ENCODE results near the gene TLR2. TPM values are rescaled to one million over a fixed set of nuclear protein-coding genes. Genes with fewer than 3 reads are reported as not detected.

The TLR2 gene
- total and polyA plus RNA-seq, 2 donors (not counting 3 experiments of a cell fraction or from before 2014, with no cell fraction given), result 0.29 to 1.4 TPM

DNA sequence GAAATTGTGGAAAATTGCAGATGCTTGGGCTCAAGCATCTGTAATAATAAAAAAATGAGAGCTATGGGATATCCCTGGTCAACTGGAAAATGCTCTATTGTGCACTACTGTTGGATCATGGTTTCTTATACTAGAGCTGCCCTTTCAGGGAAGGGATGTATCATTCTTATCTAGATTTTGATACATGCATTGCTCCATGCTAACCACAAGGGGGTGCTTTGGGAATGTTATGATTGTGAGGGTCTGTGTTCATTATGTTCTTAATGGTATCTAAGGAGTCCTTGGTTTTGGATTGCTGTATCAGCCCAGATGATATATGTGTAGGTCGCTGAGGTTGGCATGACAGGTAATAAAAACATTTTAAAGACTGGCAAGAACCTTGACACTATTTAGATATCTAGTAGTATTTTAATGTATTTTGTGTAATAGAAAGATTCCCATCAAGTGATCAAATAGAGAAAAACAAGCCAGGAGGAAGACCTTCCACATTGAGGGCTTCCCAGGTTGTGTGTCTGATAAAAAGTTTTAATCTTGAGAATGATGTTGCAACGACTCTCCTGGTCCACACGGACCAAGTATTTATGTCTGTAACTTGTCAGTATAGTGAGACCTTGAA lies 49.2 kb upstream of the TLR2 start:
- H3K9me1 ChIP-seq (replicated peaks; ENCODE audit: control insufficient read depth, extremely low read depth, insufficient read depth, low read length), result no peaks in the 10 kb centered on the region
- H3K27ac ChIP-seq (ENCODE audit: insufficient read depth, low read depth, low read length), result no peak overlapping the region
- H3K4me2 ChIP-seq (ENCODE audit: insufficient read depth, low read length), result no peak overlapping the region
- no peak overlapping the region for H2AFZ ChIP-seq (ENCODE audit: low read depth, low read length)
- CTCF ChIA-PET, result interaction anchor here (0.6 to 7.1 kb wide), 16 partner anchors 9 to 956 kb away, joined by 3 to 96 read pairs (median 3); no protein-coding TSS in a partner anchor
- peaks cover 9 to 25% of the 10 kb centered on the region in 2 experiments for H3K36me3 ChIP-seq (ENCODE audit: control insufficient read depth in 2 of 2, extremely low read depth in 1 of 2, insufficient read depth in 2 of 2, low read length in 2 of 2)
- FAIRE-seq, result peak; percentile 26
- no peak overlapping the region for H3K9ac ChIP-seq (replicated peaks; ENCODE audit: extremely low read depth, insufficient read depth, low read length)
- H4K20me1 ChIP-seq (replicated peaks; ENCODE audit: control insufficient read depth, extremely low read depth, insufficient read depth, low read length), result no peaks in the 10 kb centered on the region
- no peak overlapping the region for H3K4me3 ChIP-seq (replicated peaks in 1 of 3; ENCODE audit: insufficient read depth in 1 of 3, low read depth in 1 of 3, low read length in 3 of 3)
- DNase-seq (ENCODE audit: low read depth, low spot score), result peak; percentile 14
- dilution Hi-C loops (cut with MboI; ENCODE audit: extremely low pct_ligation_motif_present, low sequenced_read_pairs) (no loop called here), intact Hi-C loops (cut with micrococcal nuclease) (loop anchor here (1.0 to 5.0 kb wide), 2 partner anchors 115 to 203 kb away; no protein-coding TSS in a partner anchor)
- no peaks in the 10 kb centered on the region for H3K27me3 ChIP-seq (ENCODE audit: control insufficient read depth in 2 of 2, insufficient read depth in 2 of 2, low read length in 2 of 2)
- POLR2A ChIA-PET, result no interaction called here
- no peaks in the 10 kb centered on the region for H3K9me3 ChIP-seq (replicated peaks; ENCODE audit: control insufficient read depth, insufficient read depth, low read length)
- no peaks in the 10 kb centered on the region for H3K4me1 ChIP-seq (ENCODE audit: control insufficient read depth, extremely low read depth, insufficient read depth, low read length)
- no peak for TF ChIP-seq MYC (IDR thresholded peaks at IDR 0.05; ENCODE audit: low read depth, low read length)
- TF ChIP-seq, protein P1, sequence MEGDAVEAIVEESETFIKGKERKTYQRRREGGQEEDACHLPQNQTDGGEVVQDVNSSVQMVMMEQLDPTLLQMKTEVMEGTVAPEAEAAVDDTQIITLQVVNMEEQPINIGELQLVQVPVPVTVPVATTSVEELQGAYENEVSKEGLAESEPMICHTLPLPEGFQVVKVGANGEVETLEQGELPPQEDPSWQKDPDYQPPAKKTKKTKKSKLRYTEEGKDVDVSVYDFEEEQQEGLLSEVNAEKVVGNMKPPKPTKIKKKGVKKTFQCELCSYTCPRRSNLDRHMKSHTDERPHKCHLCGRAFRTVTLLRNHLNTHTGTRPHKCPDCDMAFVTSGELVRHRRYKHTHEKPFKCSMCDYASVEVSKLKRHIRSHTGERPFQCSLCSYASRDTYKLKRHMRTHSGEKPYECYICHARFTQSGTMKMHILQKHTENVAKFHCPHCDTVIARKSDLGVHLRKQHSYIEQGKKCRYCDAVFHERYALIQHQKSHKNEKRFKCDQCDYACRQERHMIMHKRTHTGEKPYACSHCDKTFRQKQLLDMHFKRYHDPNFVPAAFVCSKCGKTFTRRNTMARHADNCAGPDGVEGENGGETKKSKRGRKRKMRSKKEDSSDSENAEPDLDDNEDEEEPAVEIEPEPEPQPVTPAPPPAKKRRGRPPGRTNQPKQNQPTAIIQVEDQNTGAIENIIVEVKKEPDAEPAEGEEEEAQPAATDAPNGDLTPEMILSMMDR (IDR thresholded peaks at IDR 0.05; ENCODE audit: extremely low read depth in 1 of 2, insufficient read depth in 1 of 2, low read depth in 1 of 2, low read length in 2 of 2), result peak; percentile 45 to 53
- H3K79me2 ChIP-seq (ENCODE audit: control insufficient read depth, insufficient read depth, low read length), result no peaks in the 10 kb centered on the region
- no TSS peak for BruUV-seq (replicated peaks)

- Histone ChIP-seq H3K4me1 (ENCODE audit: control insufficient read depth, extremely low read depth, insufficient read depth, low read length) (no peaks in the 10 kb centered on the region), H3K4me2 (ENCODE audit: insufficient read depth, low read length) (no peak overlapping the region), H3K36me3 (ENCODE audit: control insufficient read depth in 2 of 2, extremely low read depth in 1 of 2, insufficient read depth in 2 of 2, low read length in 2 of 2) (peaks cover 9 to 17% of the 10 kb centered on the region in 2 experiments), H3K4me3 (replicated peaks in 1 of 3; ENCODE audit: insufficient read depth in 1 of 3, low read depth in 1 of 3, low read length in 3 of 3) (no peak overlapping the region), H3K27ac (ENCODE audit: insufficient read depth, low read depth, low read length) (no peak overlapping the region), H2AFZ (ENCODE audit: low read depth, low read length) (no peak overlapping the region), H3K9me3 (replicated peaks; ENCODE audit: control insufficient read depth, insufficient read depth, low read length) (no peaks in the 10 kb centered on the region), H3K27me3 (ENCODE audit: control insufficient read depth in 2 of 2, insufficient read depth in 2 of 2, low read length in 2 of 2) (no peaks in the 10 kb centered on the region), H3K9ac (replicated peaks; ENCODE audit: extremely low read depth, insufficient read depth, low read length) (no peak overlapping the region), H3K9me1 (replicated peaks; ENCODE audit: control insufficient read depth, extremely low read depth, insufficient read depth, low read length) (no peaks in the 10 kb centered on the region), H3K79me2 (ENCODE audit: control insufficient read depth, insufficient read depth, low read length) (no peaks in the 10 kb centered on the region), H4K20me1 (replicated peaks; ENCODE audit: control insufficient read depth, extremely low read depth, insufficient read depth, low read length) (no peaks in the 10 kb centered on the region)
- POLR2A ChIA-PET, result no interaction called here
- no peak for DNase-seq (ENCODE audit: low read depth, low spot score)
- TF ChIP-seq FOS (IDR thresholded peaks at IDR 0.05; ENCODE audit: borderline replicate concordance, insufficient read depth, low read length), result no peak
- TF ChIP-seq JUN (IDR thresholded peaks at IDR 0.05; ENCODE audit: borderline replicate concordance, insufficient read depth, insufficient read length, low read depth), result no peak
- no peak for TF ChIP-seq MYC (IDR thresholded peaks at IDR 0.05; ENCODE audit: low read depth, low read length)
- TF ChIP-seq MAX (IDR thresholded peaks at IDR 0.05; ENCODE audit: insufficient read depth, insufficient read length), result no peak
- TF ChIP-seq GATA2 (IDR thresholded peaks at IDR 0.05; ENCODE audit: insufficient read depth, insufficient read length, low read depth, low read length), result no peak
- TF ChIP-seq EZH2 (IDR thresholded peaks at IDR 0.05; ENCODE audit: borderline replicate concordance, low read depth, low read length, severe bottlenecking), result no peak
- TF ChIP-seq, protein P1 (IDR thresholded peaks at IDR 0.05; ENCODE audit: extremely low read depth in 1 of 2, insufficient read depth in 1 of 2, low read depth in 1 of 2, low read length in 2 of 2), result no peak
- no peak for TF ChIP-seq POLR2AphosphoS5 (IDR thresholded peaks at IDR 0.05; ENCODE audit: insufficient read depth, low read depth, low read length)
- TF ChIP-seq POLR2A (IDR thresholded peaks at IDR 0.05; ENCODE audit: low read depth, low read length), result no peak
- intact Hi-C loops (cut with micrococcal nuclease) (no loop called here), dilution Hi-C loops (cut with MboI; ENCODE audit: extremely low pct_ligation_motif_present, low sequenced_read_pairs) (no loop called here)
- CTCF ChIA-PET, result interaction anchor here (1.0 to 7.1 kb wide), 4 partner anchors 9 to 114 kb away, joined by 3 to 96 read pairs (median 11); no protein-coding TSS in a partner anchor
- FAIRE-seq, result no peak
- no TSS peak for BruUV-seq (replicated peaks)
Observed at GRCh38 chr4:153635846-153636245, 48.2 kb upstream of the TLR2 start.
